Ishikawa (cell line): ENCODE results near the gene FMNL1.

Source experiments
- EP300 ChIP-seq: IDR thresholded peaks from 2 replicates; pipeline ENCODE4 v1.6.1; 2012; ENCODE audit warnings: borderline replicate concordance
- MAX ChIP-seq: IDR thresholded peaks from 2 replicates; pipeline ENCODE4 v1.6.1; 2012
- RAD21 ChIP-seq: IDR thresholded peaks from 2 replicates; pipeline ENCODE4 v1.6.1; 2012; ENCODE audit warnings: low read depth
- REST ChIP-seq: IDR thresholded peaks from 2 replicates; pipeline ENCODE4 v1.6.1; 2012; ENCODE audit warnings: low read depth, mild to moderate bottlenecking
- TAF1 ChIP-seq: IDR thresholded peaks from 2 replicates; pipeline ENCODE4 v1.6.1; 2012; ENCODE audit warnings: low read depth, mild to moderate bottlenecking
- USF1 ChIP-seq: IDR thresholded peaks from 2 replicates; pipeline ENCODE4 v1.6.1; 2012

GRCh38 chr17:45267436-45268055 is 45.9 kb downstream of the FMNL1 start:
- TF ChIP-seq MAX, result no peak
- TF ChIP-seq TAF1, result no peak
- TF ChIP-seq EP300, result no peak
- no peak for TF ChIP-seq REST
- TF ChIP-seq RAD21, result no peak
- no peak for TF ChIP-seq USF1
